NAMALWA (cell line): ENCODE results near the gene BRD3.

Experiments used
- DNase-seq: peaks from one replicate; pipeline ENCODE4 v3.0.0-alpha.2; 2015; ENCODE audit warnings: low spot score

BRD3 gene

DNA sequence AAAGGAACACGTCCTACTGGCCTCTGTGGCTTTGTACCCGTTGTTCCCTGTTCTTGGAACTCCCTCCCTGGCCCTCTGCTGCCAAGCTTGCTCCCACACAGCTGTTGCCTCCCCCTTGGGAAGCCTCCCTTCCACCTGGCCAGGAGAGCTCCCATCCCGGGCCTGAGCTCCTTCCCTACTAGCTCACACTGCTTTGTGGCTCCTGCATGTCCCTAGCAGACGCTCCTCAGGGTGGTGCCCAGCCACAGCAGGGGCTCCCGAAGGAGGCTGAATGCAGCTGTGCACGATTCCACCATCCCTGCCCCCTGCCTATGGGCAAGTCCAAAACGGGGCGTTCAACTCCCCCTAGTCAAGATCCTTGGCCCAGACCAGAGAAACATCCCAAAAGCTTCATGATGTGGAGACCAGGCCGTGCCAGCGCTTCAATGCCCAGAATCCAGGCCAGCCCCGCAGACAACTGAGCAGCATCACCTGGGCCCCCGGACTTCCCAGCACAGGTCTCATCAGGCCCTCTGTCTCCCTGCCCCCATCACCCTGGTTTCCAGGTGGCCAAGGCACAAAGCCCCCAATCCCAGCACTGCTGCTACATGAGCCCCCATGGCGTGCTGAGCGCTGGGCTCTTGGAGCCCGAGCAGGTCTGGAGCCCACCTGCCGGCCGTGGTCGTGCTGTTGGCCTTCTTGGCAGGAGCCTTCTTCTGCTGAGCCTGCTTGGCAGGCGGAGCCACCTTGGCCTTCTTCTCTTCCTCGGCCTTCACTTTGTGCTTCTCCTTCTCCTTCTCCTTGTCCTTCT, 28.2 kb downstream of the BRD3 start:
- no peak for DNase-seq

DNA sequence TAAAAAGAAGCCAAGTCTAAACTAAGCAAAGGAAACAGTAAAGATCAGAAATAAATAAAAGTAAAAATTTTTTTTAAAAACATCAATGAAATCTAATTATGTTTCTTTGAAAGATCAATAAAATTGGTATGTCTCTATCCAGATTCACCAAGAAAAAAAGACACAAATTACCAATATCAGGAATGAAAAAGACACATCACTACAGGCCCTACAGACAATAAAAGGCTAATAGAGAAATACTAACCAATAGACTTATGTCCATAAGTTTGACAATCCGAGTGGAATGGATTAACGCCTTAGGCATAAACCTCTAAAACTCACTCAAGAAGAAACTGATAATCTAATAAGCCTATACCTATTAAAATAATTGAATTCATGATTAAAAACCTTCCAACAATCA, 30.2 kb downstream of the BRD3 start:
- DNase-seq = no peak

DNA sequence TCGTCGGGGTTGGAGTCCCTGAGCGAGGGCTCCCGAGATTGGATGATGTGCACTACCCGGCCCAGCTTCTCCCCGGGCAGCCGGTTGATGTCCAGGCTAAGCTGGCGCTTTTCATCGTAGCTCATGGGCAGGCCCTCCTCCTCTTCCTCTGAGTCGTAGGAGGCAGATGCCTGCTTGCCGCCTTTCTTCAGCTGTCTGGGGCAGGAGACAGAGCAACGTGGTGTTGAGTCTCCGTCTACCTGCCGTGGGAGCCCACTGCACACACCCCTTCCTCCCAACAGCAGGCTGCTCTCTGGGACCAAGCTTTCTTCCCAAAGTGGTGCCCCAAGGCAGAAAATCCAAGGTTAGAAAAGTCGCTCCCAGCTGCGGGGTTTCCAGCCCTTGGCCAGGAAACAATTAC, 31.7 kb downstream of the BRD3 start:
- no peak for DNase-seq

DNA sequence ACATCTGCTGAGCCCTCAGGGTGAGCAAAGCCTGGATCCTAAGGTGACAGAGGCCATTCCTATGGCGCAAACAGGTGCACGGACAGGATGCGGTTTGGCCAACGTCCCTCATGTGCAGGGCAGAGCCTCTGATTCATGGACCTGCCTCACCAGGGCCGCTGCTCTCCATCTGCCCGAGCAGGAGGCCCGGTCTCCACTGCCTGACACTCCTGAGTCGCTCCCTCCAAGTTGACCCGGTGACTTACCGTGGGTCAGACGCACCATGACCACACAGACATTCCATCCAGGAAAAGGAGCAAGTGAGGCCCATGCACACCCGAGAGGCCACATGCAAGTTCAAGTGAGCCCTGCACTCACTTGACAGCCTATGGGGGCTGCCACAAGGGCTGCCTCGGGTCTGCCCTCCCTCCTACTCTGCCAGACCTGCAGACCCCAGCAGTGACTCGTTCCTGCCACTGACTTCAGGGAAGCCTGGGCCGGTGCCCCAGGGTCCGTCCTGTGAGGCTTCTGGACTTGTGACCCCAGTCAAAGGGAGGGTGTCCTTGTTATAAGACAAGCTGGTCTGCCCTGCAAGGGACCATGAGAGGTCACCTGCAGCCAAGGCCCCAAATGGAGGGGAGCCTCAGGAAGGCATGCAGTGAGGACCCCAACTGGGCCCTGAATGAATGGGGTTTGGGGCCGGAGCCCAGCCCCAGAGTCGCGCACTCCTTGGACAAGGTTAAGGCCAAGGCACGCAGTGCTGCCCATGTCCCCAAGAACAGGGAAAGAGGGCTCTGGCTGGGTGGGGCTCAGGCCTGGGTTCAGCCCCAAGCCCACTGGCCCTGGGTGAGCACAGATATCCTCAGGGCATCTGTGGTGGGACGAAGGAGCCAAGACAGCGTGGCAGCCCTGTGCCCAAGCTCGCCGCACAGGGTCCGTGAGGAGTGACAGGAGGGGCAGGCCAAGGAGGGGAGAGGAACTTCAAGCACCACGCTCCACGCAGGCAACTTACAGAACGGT, 32.5 kb downstream of the BRD3 start:
- DNase-seq = no peak

DNA sequence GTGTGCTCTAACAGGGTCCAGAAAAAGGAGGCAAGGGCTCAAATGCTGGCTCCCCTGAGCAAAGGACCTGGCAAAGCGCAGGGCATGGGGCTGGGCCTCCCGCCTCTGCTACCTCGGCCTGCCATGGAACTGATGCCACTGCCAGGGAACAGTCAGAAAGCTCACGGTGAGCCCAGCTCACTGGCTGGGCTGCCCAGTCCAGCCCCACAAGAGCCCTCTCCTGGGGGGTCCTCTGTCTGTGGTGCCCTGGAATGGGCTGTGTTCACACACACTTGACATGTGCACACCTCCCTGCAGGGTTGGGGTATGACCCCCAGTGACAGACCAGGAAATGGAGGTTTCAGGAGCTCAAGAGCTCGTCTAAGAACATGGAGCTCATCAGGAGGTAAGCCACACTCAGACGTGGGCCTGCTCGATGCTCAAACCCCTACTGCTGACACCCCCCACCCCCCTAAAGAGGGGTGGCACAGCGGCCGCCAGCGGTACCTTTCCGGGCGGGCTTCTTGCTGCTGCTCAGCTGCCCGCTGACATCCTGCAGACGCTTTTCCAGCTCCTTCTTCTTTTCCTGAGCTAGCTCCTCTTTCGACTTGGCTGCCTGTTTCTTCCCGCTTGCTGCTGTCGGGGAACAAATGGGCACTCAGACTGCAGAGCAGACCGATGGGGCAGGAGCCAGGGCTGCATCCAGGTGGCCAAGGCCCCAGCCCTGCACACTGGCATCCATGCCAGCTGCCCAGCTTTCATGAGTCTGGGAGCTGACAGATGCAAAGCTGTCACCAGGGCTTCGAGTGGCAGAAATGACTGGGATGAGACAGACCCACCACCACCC, 33.4 kb downstream of the BRD3 start:
- no peak for DNase-seq

DNA sequence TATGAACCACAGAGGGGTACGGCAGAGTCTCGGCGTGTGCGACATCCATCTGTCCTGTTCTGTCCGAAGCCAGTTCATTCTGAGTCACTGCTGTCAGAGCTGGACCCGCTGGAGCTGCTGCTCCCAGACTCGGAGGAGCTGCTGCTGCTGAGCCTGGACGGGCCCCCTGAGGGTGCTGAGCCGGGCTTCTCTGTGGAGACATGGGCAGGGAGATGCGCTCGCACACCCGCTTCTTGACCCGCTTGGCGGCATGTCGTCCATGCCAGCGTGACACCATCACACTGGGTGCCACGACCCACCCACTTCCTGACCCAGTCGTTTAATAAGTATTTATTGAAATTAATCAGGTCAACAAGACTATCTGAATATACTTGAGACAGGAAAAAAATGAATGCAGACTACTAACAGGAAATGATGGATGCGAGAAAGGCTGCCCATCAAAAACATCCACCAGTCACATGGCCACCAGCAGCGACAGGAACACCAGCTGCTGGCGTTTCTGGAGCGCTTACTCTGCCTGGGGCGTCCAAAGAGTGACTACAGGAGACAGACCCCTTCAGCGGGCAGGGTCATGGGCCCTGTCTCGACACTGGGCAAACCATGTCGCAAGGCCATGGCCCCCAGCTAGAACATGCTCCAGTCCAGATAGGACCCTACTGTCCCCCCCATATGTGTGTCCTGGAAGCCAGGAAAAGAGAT, 34.2 kb downstream of the BRD3 start:
- DNase-seq = no peak

DNA sequence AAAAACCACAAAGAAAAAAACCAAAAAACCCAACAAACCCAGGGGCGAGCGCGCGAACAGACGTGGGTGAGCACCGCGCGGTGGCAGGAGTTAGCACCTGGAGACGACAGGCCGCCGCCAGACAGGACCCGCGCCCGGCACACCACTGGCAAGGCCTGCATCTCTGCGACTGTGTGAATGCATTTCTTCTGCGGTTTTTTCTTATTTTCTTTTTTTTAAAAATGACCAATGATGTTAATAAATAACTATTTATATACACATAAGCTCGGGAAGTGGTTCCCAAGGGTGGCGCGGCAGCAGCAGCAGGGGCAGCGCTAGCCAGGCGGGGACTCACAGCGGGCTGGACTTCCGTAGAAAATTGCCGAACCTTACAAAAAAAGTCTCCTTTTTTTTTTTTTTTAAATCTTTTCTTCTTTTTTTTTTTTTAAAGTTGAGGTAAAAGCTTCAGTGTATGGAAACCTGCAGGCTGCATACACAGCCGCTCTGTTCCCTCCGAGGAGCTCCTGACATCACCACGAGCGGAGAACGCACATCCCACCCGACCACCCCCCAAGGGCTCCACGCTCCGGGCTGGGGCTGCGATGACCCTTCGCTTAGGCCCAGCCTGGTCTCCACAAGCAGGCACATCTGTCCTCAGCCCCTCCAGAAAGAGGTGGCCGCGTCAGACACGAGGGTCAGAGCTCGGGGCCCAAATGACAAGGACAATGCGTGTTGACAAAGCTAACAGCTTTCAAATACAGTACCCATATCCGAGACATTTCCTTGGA, 35.2 kb downstream of the BRD3 start:
- no peak for DNase-seq

DNA sequence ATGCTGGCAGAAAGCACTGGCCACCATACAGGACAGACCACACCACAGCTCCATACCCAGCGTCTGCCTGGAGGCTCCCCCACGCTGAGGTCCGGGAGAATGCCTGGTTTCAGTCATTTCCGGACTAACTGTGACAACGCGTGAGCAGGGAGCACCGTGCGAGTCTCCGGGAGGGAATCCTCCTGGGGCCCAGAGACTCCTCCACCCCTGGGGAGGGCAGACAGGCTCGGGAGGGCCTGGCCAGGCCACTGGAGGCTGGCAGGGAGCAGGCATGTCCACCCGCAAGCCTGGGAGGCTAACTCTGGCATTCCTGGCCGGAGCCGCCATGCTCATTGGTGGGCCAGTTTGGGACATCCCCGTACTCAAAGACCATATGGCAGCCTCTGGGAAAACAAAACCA, 36.0 kb downstream of the BRD3 start:
- no peak for DNase-seq

DNA sequence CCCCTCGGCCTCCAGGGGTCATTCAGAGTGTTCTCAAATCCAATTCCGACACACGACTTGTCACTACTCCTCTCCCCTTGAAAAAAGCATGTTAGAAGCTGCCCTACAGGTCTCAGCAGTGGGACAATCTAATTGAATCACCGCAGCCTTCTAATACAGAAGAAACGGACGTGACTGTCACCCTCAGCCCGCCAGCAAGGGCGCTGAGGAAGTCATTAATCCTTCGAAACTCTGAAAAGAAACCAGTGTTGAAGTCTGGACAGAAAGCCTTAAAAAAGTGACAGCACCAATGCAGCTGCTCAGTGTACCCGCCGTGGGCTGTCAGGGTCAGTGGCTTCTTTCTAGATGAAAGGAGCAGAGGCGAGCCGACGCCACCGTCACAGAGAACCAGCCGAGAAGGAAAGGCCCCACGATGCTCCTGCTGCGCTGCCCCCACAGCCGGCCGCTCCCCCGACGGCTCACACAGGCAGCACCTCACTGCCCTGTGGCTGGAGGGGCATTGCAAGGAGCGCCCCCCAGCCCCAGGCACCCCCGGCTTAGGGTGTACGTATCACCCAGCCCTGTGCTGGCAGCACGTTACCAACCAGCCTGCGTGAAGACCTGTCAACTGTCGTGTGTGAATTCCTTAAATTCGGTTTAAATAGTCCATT, 36.9 kb downstream of the BRD3 start:
- DNase-seq = no peak

DNA sequence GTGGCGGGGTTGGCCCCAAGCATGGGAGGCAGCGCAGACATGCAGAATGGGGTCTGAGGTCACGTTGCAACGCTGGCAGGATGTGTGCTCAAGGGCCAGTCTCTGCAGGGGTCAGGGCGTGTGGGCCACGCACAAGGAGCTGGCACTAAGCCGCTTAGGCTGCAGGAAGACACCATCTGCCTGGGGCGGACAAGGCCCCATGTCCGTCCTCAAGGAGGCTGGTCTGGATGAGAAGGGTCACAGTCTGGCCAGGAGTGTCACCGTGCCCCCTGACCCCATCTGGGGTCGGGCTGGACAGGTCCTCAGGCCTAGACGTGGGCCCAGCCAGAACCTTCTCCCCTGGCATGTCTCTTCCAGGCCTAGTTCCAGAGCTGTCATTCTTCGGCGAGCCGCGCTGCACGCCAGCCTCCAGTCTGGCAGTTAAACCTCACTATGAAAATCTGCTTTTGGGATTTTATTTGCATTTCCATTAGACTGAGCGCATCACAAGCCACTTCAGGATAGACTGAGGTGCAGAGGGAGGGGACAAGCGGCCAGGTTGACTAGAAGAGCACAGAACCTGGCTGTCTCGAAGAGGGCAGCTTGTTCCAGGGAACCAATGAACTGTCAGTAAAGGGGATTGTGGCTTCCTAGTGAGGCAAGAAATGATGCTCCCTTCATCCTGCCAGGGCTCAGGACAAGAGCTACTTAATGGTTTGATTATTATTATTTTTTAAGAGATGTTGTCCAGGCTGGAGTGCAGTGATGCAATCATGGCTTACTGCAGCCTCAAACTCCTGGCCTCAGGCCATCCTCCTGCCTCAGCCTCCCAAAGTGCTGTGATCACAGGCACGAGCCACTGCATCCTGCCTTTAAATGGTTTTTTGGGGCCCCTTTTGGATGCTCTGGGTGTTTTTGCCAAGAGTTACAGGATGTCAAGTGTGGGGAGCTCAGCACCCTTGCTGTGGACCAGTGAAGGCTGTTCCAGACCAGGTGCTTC, 38.3 kb downstream of the BRD3 start:
- no peak for DNase-seq

DNA sequence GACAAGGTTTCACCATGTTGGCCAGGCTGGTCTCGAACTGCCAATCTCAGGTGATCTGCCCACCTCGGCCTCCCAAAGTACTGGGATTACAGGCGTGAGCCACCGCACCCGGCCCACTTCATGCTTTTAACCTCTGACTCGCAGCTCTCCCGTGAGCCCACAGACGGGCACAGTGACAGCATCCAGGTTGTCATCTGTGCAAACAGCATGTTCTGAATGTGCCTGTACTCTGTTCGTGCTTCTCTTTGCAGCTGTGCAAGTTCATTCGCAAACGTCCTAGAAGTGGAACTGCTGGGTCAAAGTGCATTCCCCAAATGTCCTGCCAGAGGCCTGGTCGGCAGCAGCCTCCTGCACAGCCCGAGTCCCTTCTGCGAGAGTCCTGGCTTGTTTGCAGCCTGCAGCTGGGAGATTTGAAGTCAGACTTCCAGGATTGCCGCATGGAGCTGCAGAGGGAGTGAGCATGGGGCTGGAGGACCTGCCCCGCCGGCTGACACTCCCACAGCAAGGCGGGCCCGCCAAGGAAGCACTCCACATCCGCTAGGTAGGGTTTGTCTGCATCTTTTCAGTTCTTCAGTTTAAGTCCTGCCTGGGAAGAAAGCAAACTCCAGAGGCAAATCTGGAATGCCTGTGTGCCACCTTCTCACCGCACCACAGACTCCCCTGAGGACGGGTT, 39.1 kb downstream of the BRD3 start:
- no peak for DNase-seq

DNA sequence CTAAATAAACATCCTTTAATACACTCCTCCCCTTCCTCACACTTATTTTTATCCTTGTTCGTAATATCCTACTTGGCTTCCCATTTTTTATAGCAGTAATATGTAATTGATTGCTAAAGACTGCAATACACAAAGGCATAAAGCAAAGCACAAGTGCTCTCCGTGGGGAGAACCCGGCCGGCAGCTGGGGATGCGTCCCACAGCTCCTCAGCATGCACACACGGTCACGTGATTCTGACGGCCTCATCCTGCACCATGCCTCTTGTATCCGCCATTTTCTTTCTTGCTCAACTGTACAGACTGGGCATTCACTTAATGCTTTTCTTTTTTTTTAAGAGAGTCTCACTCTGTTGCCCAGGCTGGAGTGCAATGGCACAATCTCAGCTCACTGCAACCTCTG, 39.8 kb downstream of the BRD3 start:
- DNase-seq = no peak

DNA sequence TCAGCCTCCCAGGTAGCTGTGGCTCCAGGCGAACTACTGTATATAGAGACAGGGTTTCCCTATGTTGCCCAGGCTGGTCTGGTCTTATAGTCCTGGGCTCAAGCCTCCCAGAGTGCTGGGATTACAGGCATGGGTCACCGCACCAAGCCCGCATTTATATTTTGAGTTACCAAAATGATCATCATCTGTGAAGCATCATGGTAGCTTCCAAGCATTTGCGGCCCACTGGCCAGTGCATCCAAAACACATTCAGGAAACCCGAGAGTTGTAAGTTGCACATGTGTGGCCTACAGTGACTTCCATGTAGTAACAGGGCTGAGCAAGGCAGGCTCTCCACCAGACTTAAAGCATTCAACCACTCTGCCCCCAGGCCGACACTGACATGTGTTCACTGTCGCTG, 40.3 kb downstream of the BRD3 start:
- no peak for DNase-seq

DNA sequence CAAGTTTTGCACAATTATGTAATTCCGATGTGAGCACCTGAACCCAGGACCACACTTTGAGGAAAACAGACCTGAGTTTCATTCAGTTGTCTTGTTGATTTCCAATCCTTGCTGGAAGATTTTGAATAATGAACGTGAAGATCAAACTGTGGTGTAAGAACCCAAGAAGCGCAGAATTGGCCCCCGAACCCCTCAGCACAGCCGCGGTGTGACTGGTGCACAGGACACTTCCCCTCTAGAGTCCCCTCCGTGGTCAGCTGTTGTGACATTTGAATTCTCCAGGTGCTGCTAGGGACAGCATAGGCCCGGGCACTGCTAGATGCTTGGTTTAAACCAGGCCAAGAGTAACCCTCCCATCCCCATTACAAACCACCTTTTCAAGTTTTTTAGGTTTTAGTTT, 40.8 kb downstream of the BRD3 start:
- no peak for DNase-seq

DNA sequence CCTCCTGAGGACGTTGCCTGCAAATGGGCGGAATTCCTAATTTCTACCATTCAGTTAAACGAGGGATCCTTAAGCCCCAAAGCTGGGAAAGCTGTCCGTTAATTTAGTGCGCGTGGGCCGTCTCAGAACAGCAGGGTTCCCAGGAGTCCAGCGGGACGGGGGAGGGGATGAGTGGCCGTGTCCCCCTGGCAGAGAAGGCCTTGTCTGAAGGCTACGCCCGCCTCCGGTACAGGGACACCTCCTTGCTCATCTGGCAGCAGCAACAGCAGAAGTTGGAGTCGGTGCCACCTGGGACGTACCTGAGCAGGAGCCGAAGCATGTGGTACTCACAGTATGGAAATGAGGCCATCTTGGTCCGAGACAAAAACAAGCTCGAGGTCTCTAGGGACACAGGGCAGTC, 41.2 kb downstream of the BRD3 start:
- DNase-seq = no peak

DNA sequence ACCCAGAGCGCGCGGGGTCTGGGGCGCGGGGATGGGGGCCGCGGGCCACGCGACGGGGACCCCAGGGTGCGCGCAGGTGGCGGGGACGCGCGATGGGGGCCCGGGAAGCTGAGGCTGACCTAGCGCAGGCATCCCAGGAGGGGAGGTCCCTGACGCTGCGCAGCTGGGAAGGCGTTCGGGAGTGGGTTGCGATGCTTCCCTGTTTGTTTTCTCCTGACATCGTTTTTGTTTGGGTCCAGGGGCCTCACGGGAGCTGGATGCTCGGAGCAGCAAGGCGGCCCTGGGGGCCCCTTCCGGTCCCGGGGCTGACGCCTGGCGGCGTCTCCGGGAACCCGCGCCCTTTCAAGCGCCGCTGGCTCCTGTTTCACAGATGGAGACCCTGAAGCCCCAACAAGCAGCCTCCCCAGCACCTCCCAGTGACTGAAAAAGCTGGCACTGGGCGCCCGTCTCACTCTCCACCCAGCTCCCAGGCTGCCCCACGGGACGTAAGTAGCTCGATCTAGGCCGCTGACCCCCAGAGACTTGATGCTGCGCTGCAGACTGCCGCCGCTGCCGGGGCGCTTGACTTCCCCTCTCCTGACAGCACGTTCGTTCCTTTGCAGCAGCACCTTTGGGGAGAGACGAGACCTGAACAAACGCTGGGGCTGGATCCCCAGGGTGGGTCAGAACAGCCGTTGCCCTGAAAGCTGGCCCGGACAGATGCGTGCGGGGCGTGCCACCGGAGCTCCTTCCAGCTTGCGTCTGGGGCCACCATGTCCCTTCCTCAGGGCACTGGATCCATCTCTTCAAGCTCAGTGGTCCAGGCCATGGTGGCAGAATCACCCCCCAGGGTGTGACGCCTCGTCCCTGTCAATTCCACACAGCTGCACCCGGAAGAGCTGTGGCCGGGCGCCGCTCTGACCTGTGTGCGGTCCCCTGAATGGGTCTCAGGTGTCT, 42.0 kb downstream of the BRD3 start:
- DNase-seq = peak; percentile 79

DNA sequence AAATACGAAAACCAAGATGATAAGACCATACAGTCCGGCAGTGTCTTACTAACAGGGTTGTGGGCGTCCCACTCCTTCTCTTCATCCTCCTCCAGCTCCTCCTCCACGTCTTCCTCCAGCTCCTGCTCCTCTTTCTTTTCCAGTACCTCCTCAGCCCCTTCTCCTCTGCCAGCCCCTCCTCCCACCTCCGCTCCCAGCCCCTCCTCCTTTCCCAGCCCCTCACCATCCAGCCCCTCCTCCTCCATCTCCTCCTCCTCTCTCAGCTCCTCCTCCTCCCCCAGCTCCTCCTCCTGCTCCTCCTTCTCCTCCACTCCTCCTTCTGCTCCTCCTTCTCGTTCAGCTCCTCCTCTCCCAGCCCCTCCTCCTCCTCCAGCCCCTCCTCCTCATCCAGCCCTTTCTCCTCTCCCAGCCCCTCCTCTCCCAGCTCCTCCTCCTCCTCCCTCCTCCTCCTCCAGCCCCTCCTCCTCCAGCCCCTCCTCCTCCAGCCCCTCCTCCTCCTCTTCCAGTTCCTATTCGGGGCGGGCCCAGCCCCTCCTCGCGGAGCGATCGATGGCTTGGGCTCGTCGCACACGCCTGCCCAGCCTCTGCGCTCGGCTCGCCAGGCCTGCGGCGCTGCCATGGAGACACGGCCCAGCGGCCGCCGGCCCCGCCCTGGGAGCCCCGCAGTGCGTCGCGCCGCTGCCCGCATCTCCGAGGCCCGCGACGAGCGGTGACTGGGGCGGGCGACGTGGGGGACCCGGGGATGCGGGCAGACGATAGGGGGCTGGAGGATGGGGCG, 42.8 kb downstream of the BRD3 start, which contains the start of gene BRD3OS:
Gene BRD3OS, plus strand, starts transcription at position 654 of the 778 bp plus-strand sequence. CDS start 1,267 bp downstream, outside the sequence.
- peak; percentile 98 for DNase-seq
